NCI-H524 treated with DMSO at 0.1 percent for 48 hours (cell line): Measurements from ENCODE around the gene NCR2.

Experiments used
- DNase-seq: peaks from one replicate; lab custom pipeline; 2025; lab: John Stamatoyannopoulos, UW

Gene NCR2

DNA sequence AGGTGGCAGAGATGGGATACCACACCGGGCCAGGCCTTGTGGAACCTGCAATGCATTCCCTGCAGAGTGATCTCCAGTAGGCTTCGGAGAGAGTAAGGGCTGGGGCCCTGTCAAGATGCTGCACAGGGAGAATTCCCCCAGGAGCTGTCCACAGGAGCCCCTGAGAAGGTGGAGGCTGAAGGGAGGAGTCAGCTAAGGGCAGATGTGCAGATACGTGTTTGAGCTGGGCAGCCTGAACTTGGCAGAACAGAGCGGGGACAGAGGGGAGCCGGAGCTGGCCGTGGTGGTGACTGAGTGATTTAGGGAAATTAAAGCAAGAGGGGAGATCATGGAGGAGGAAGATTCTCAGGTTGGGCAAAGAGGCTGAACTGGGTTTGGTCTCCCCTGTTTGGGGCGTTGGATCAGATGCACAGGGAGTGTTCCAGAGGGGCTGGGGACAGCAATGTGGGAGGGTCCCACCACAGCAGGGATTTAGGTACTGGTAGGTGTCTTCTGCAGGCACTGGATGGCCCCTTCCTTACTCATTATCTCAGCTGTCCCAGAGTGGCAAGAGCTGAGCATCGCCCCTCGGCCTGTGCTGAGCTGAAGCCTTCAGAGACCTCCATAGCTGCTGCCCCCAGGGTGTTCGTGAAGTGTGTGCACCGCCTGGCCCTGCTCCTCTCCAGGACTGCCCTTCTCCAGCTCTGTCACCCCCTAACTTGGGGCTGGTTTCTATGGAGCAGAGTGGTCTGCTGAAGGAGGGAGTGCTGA lies 3.8 kb upstream of the NCR2 start:
- DNase-seq, result no peak

DNA sequence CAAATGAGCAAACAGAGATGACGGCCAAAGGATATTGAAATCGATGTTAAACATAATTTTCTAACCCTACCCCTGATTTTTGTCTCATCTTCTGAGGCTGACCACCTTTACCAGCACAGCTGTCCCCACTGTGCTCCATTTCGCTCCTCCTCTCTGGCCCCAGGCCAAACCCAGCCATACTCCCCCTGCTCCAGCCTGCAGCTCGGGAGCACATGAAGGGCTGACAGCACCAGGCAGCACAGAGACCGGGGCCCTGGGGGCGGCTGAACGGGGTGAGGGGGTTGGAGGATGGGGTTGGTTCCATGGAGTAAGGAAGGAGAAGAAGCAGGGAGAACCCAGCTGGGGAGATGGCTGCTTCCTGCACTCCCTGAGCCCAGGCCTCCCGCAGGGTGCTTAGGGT lies 3.2 kb upstream of the NCR2 start:
- DNase-seq, result no peak

DNA sequence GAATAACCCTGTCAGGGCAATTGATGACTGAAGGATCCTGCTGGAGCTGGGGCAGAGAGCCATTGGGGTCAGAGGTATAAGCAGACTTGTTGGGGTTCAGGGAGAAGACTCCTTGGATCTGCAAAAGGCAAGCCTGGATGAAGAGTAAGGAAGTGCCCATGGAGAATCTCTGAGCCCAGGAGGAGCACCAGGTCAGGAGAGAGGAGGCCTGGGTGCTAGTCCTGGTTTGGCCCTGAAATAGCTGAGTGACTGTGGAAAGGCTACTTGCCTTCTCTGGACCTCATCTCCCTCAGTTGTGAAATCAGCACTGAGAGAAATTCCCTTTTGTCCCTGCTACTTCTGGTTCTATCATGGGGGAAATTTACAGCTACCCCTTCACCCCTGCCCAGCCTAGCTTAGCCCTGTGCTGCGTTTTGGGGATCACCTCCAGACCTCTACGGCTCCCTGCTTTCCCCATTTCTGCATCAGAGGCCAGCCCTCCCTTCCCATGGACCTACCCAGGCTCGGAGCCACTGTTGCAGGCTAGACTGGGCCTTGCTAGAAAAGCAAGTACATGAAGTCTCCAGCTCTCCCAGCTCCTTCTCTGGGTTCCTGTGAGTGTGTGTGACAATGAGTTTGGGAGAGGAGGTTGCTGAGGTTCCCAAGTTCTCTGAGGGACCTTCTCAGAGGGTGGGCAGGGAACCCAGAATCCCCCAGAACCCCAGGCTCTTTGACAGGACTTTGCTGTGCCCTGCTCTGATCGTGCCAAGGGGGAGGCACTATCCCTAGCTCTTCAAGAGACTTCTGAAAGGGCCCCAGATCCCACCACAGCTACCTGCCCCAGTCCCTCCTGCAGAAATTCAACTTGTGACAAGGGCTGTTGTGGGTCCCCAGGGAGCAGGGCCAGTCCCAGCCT lies 2.3 kb upstream of the NCR2 start:
- DNase-seq, result no peak

GRCh38 chr6:41334482-41335040 lies 847 bp upstream of the NCR2 start:
- no peak for DNase-seq

DNA sequence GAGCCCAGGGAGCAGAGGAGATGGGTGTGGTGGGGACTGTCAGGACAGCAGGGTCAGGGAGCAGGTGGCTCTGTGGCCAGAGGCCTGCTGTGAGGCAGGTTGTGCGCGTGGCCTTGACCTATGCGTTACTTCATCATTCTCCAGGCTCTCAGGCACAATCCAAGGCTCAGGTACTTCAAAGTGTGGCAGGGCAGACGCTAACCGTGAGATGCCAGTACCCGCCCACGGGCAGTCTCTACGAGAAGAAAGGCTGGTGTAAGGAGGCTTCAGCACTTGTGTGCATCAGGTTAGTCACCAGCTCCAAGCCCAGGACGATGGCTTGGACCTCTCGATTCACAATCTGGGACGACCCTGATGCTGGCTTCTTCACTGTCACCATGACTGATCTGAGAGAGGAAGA lies 535 bp downstream of the NCR2 start:
- no peak for DNase-seq

GRCh38 chr6:41336824-41337223 lies 1.4 kb downstream of the NCR2 start:
- DNase-seq, result no peak

GRCh38 chr6:41337709-41338108 lies 2.3 kb downstream of the NCR2 start:
- no peak for DNase-seq

GRCh38 chr6:41338659-41339058 lies 3.3 kb downstream of the NCR2 start:
- DNase-seq, result no peak

DNA sequence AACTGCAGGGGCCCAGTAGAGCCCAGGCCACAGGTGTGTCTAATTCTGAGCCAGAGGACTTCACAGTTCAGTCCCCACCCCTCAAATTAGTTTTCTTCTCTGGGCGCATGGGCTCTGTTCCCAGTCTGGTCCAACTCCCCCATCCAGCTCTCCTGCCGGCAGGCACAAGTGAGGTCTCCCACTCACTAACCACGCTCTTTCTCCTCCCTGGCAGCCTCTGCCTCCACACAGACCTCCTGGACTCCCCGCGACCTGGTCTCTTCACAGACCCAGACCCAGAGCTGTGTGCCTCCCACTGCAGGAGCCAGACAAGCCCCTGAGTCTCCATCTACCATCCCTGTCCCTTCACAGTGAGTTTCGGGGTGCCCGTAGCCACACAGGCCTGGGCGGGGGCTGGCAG lies 6.2 kb downstream of the NCR2 start:
- DNase-seq, result no peak

DNA sequence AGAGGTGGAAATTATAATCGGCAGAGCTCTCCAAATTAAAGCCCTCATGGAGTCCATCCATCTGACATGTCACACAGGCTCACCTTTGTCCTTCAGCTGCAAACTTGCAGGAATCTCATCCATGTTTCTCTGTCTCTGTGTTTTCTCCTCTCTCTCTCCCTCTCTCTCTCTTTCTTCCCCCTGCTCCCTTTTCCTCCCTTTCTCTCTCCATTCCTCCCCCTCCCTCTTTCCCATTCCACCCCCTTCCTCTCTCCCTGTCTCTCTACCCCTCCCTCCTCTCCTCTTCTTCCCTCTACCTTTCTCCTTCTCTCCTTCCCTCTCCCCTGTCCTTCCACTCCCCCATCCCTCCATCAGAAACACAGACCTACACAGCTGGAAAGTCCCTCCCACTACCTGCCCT lies 6.8 kb downstream of the NCR2 start:
- no peak for DNase-seq

- DNase-seq, result no peak
These were observed 8.3 kb downstream of the NCR2 start for GRCh38 chr6:41343641-41344187.

- no peak for DNase-seq
These were observed 9.5 kb downstream of the NCR2 start for GRCh38 chr6:41344876-41345275.

- DNase-seq, result no peak
These were observed 10.5 kb downstream of the NCR2 start for GRCh38 chr6:41345901-41346300.

- no peak for DNase-seq
These were observed 11.0 kb downstream of the NCR2 start for GRCh38 chr6:41346441-41346840.

DNA sequence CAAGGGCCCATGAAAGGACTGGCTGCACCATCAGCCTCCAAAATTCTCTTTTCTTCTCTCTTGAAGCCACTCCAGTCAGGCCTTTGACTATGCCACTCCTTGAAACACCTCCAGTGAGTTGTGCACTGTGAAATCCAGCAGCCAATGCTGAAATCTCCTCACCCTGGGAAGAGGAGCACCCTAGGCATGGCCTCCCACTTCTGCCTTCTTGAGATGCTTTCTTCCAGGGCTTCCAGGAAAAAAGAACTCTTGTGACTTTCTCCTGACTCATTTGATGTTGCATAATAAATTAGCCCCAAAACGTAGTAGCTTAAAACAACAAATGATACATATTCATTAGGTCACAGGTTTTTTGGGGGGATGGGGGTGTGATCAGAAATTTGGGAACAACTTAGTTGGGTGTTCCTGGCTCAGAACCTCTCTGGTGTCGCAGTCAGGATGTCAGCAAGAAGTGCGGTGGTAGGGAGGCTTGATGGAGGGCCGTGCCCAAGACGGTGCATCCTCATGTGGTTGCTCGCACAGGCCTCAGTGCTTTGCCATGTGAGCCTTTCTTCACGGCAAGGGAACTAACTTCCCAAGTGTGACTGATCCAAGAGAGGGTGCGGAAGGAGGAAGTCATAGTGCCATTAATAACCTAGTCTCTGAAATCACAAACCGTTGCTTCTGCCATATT lies 12.1 kb downstream of the NCR2 start:
- DNase-seq, result no peak

DNA sequence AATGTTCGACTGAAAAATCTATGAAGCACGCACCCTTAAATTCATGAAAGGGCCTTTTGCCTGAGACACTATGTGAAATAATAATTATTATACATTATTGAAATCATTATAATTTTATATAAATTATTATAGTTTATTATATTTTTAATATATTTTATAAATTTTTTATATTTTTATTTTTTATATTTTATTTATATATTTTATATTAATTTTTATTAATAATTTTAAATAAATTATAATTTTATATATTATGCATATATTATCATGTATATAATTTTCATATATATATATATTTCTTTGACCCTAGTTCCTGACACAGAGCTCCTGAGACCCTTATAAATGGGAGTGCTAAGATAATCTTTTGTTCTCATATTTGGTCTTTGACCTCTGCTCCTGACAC lies 13.5 kb downstream of the NCR2 start:
- no peak for DNase-seq

DNA sequence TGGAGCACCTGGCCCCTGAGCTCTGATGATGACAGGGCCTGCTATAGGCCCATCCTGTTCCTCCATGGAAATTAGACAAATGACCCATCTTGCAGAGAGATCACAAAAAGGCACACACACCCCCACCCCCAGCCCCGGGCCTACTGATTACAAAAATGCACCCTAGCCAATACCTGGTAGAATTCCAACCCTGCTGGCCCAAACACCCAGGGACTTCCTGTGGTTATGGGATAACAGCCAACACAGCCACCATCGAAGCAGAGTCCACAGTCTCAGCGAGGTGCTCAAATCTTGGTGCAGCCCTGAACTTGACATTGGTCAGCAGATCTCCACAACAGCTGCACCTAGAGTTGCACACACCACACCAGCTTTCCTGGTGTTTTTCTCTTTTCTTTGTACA lies 17.0 kb downstream of the NCR2 start:
- no peak for DNase-seq

DNA sequence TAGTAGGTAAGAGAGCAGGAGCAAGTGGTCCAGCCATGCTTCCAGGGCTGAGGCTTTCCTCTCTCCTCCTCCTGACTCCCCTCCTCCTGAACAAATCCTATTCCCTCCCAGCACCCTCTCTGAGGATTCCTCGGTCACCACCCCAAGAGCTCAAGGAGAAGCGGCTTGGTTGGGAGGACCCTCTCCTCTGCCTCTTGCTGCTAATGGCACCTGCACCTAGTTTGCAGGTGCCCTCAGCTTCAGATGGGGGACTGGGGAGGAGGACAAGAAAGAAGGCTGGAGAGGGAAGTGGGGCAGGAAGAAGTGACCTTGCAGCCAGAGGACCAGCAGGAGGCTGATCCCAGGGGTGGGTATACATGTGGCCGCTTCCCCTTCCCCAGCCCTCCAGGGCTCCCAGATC lies 17.5 kb downstream of the NCR2 start:
- DNase-seq, result no peak

DNA sequence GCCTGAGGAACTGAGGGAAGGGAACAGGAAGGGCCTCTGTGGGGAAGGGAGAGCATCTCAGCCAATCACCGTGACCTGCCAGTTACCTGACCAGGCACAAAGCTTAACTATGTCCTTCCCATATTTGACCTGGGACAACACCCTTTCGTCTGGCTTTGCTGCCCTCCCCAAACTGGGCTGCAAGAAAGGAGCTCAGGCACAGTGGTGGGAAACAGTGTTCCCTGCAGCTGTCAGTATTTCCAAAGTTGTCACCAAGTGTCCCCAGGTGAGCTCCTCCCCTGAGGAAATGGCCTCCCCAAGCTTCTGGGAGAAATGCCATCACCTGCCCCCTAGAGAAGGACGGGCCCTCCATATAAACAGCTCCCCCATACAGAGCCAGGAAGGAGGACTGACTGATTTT lies 17.9 kb downstream of the NCR2 start:
- DNase-seq, result no peak

- no peak for DNase-seq
These were observed 20.5 kb downstream of the NCR2 start for GRCh38 chr6:41355952-41356351.

DNA sequence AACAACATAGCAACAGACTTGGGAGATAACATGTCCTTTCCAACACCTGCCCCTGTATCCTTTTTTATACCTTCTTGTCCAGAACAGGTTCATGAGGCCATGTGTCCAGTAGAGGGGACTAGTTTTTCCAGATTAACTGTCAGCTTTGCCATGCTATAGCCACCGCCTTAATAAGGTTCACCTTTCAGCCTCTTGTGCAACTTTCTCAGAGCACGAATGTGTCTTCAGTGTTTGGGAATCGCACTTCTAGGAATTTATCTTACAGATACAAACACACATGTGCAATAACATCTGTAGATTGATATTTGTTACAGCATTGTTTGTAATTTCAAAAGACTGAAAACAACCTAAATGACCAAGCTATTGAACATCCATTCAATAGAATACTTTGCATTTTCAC lies 21.4 kb downstream of the NCR2 start:
- no peak for DNase-seq

- no peak for DNase-seq
These were observed 23.1 kb downstream of the NCR2 start for GRCh38 chr6:41358503-41358902.
